SK-N-SH (cell line): ENCODE measurements around the gene ITGB5. TPM values are rescaled to one million over a fixed set of nuclear protein-coding genes. Genes with fewer than 3 reads are reported as not detected.
A peak's percentile ranks its signal among the peaks of the same experiment; 100 is the strongest.

Experiments used
- CTCF ChIA-PET: fragments of 300-600, 350-600 bp; formaldehyde crosslinking; extraction: SDS; loops from one replicate; lab custom pipeline; 2021; lab: Yijun Ruan, JAX
- POLR2A ChIA-PET: fragments of 350-600 bp; sonication (Branson Sonifier 250); formaldehyde crosslinking; extraction: SDS; loops from one replicate; lab custom pipeline; 2020; ENCODE audit warnings: antibody characterized with exemption, inconsistent platforms; lab: Yijun Ruan, JAX
- DNase-seq: peaks from one replicate; pipeline ENCODE4 v3.0.0; 2012
- H2AFZ ChIP-seq: fragments of 200-600 bp; sonication (generic); 2 replicates; pipeline ENCODE4 v1.8.1; 2016; ENCODE audit warnings: antibody characterized with exemption, mild to moderate bottlenecking, low read depth
- H3F3A ChIP-seq: fragments of 200-600 bp; sonication (generic); replicated peaks from 2 replicates; pipeline ENCODE3; 2016; ENCODE audit warnings: antibody characterized with exemption, mild to moderate bottlenecking; ENCODE audit not compliant: insufficient read depth
- H3K27ac ChIP-seq, 2 experiments: fragments of 200-500 bp in 1 of 2; fragments of 200-600 bp in 1 of 2; sonication (Bioruptor generic) in 1 of 2; sonication (generic), shearing (Covaris generic) in 1 of 2; 2 replicates each; pipeline versions ENCODE4 v1.5.1 to v1.6.1; 2014 to 2016; ENCODE audit warnings: low read depth in 2 of 2, inconsistent platforms in 1 of 2, low read length in 1 of 2, mild to moderate bottlenecking in 1 of 2, mixed read lengths in 1 of 2
- H3K27me3 ChIP-seq: fragments of 200-600 bp; sonication (generic), shearing (Covaris generic); 2 replicates; pipeline ENCODE4 v1.6.1; 2016; ENCODE audit warnings: mixed run types; ENCODE audit not compliant: insufficient read depth
- H3K36me3 ChIP-seq, 2 experiments: fragments of 200-500 bp in 1 of 2; fragments of 200-600 bp in 1 of 2; sonication (Bioruptor generic) in 1 of 2; sonication (generic) in 1 of 2; replicated peaks in 1 of 2; 2 replicates each; pipeline versions ENCODE3 to v1.5.1; 2014 to 2016; ENCODE audit warnings: low read length in 1 of 2, mild to moderate bottlenecking in 1 of 2; ENCODE audit not compliant: insufficient read depth in 2 of 2, control insufficient read depth in 1 of 2
- H3K4me1 ChIP-seq, 2 experiments: fragments of 200-500 bp in 1 of 2; fragments of 200-600 bp in 1 of 2; sonication (Bioruptor generic) in 1 of 2; sonication (generic), shearing (Covaris generic) in 1 of 2; 2 replicates each; pipeline versions ENCODE4 v1.5.1 to v1.6.1; 2014 to 2016; ENCODE audit warnings: low read depth in 1 of 2, low read length in 1 of 2, mixed run types in 1 of 2; ENCODE audit not compliant: insufficient read depth in 2 of 2, control insufficient read depth in 1 of 2
- H3K4me2 ChIP-seq: fragments of 200-600 bp; sonication (generic), shearing (Covaris generic); 2 replicates; pipeline ENCODE4 v1.6.1; 2017; ENCODE audit warnings: mixed run types
- H3K4me3 ChIP-seq, 2 experiments: fragments of 200-500 bp in 1 of 2; fragments of 200-600 bp in 1 of 2; sonication (Bioruptor generic) in 1 of 2; sonication (generic), shearing (Covaris generic) in 1 of 2; 2 replicates each; pipeline versions ENCODE4 v1.5.1 to v1.8.1; 2014 to 2016; ENCODE audit warnings: low read depth in 2 of 2, inconsistent platforms in 1 of 2, low read length in 1 of 2, mild to moderate bottlenecking in 1 of 2, mixed read lengths in 1 of 2, moderate library complexity in 1 of 2
- H3K79me2 ChIP-seq: fragments of 200-600 bp; sonication (generic); 2 replicates; pipeline ENCODE4 v1.8.1; 2017; ENCODE audit warnings: mild to moderate bottlenecking; ENCODE audit not compliant: insufficient read depth
- H3K9ac ChIP-seq: fragments of 200-600 bp; sonication (generic); 2 replicates; pipeline ENCODE4 v1.6.1; 2017; ENCODE audit warnings: mixed run types
- H3K9me2 ChIP-seq: fragments of 200-600 bp; sonication (generic); 2 replicates; pipeline ENCODE4 v1.6.1; 2017; ENCODE audit warnings: mixed run types
- H3K9me3 ChIP-seq: fragments of 200-600 bp; sonication (generic); 2 replicates; pipeline ENCODE4 v1.6.1; 2017; ENCODE audit warnings: mixed run types, mild to moderate bottlenecking, moderate library complexity
- H4K20me1 ChIP-seq: fragments of 200-600 bp; sonication (generic); 2 replicates; pipeline ENCODE4 v1.6.1; 2017; ENCODE audit warnings: mild to moderate bottlenecking, mixed run types; ENCODE audit not compliant: insufficient read depth
- ELF1 ChIP-seq: IDR thresholded peaks from 2 replicates; pipeline ENCODE4 v1.4.0; 2012
- EP300 ChIP-seq, 2 experiments: IDR thresholded peaks; 2 replicates each; pipeline versions ENCODE4 v1.4.0 to v1.6.1; 2012; ENCODE audit warnings: borderline replicate concordance in 1 of 2, low read depth in 1 of 2, low read length in 1 of 2
- FOSL2 ChIP-seq: IDR thresholded peaks from 2 replicates; pipeline ENCODE4 v1.4.0; 2012; ENCODE audit warnings: low read depth, mild to moderate bottlenecking, moderate library complexity, borderline replicate concordance
- FOXM1 ChIP-seq: IDR thresholded peaks from 2 replicates; pipeline ENCODE4 v1.4.0; 2012; ENCODE audit warnings: low read depth, mild to moderate bottlenecking
- GATA2 ChIP-seq: sonication (generic); formaldehyde crosslinking; IDR thresholded peaks from 2 replicates; pipeline ENCODE4 v1.5.0; 2020; ENCODE audit warnings: mild to moderate bottlenecking, missing genetic modification reagents
- JUND ChIP-seq: IDR thresholded peaks from 2 replicates; pipeline ENCODE4 v1.4.0; 2012
- MAX ChIP-seq: IDR thresholded peaks from 2 replicates; pipeline ENCODE4 v1.4.0; 2012; ENCODE audit warnings: low read depth
- MEF2A ChIP-seq: IDR thresholded peaks from 2 replicates; pipeline ENCODE4 v1.4.0; 2012; ENCODE audit warnings: low read depth, borderline replicate concordance
- NRF1 ChIP-seq: IDR thresholded peaks from 2 replicates; pipeline ENCODE4 v1.6.1; 2012; ENCODE audit warnings: low read depth, mild to moderate bottlenecking, low read length
- PBX3 ChIP-seq: IDR thresholded peaks from 2 replicates; pipeline ENCODE4; 2012
- POLR2AphosphoS5 ChIP-seq: IDR thresholded peaks from 2 replicates; pipeline ENCODE4 v1.6.1; 2012; ENCODE audit warnings: low read depth, low read length
- RAD21 ChIP-seq: IDR thresholded peaks from 2 replicates; pipeline ENCODE4 v1.6.1; 2012; ENCODE audit warnings: mild to moderate bottlenecking, low read length
- RXRA ChIP-seq: IDR thresholded peaks from 2 replicates; pipeline ENCODE4 v1.4.0; 2012; ENCODE audit warnings: low read depth, mild to moderate bottlenecking, borderline replicate concordance
- SMC3 ChIP-seq: IDR thresholded peaks from 2 replicates; pipeline ENCODE4 v1.6.1; 2012; ENCODE audit warnings: low read depth, low read length, improper control_type of control experiment
- TCF12 ChIP-seq: IDR thresholded peaks from 2 replicates; pipeline ENCODE4 v1.4.0; 2012
- USF1 ChIP-seq: IDR thresholded peaks from 2 replicates; pipeline ENCODE4 v1.4.0; 2012; ENCODE audit warnings: low read depth, borderline replicate concordance
- USF2 ChIP-seq: fragments of 150-350 bp; IDR thresholded peaks from 2 replicates; pipeline ENCODE4 v1.6.1; 2017; ENCODE audit warnings: antibody characterized with exemption, low read length, low read depth, borderline replicate concordance
- YY1 ChIP-seq: IDR thresholded peaks from 2 replicates; pipeline ENCODE4 v1.4.0; 2012; ENCODE audit warnings: low read depth, mild to moderate bottlenecking
- WGBS: methylation state at CpG from one replicate; pipeline ENCODE4 v1.1.6; 2017; ENCODE audit warnings: low lambda C conversion rate; 5-methylcytosine and 5-hydroxymethylcytosine counted together
- polyA plus RNA-seq, 3 experiments: library from polyadenylated mRNA; depleted of rRNA; stranded (reverse); fragments of >200 nt; gene quantifications; 2 replicates each; pipeline ENCODE4 v1.2.3, GENCODE V29; 2012
- TF ChIP-seq, protein P1 (sequence below): fragments of 200-600 bp; sonication (generic); IDR thresholded peaks from 2 replicates; pipeline ENCODE4 v1.6.1; 2017; ENCODE audit warnings: antibody characterized with exemption, mild to moderate bottlenecking, moderate library complexity

ITGB5 gene
- polyA plus RNA-seq, 1 of the 3 experiments (the other 2 are of a cell fraction), result 481 TPM

DNA sequence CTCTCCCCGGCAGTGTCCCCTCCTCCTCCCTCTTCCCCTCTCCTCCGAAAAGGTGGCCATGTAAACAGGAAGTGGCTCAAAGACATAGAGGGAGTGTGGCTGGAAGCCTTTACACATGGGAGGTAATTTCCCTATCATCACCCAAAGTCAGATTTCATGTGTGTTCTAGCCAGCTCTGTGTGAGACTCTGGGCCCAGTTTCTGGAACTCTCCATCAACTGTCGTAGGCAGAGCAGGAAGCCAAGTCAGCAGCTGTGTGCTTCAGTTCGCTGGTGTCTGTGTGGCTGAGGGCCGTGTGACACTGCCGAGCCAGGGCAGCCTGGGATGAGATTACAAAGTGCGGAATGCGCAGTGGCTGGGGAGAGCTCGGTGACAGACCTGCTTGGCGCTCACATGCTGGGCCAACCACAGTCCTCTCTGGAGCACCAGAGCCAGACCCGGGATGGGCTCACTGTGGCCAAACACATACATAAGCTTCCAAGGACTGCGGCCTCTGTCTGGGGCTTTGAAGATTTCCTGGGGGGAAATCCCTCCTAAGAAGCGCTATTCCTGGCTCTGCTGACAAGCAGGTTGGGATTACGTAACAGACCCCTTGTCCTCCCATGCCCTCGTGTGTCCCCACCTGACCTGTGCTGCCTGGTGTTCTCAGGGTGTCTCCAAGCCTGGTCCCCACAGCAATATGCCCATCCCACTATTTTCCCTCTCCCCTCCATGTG lies 106.2 kb downstream of the ITGB5 start:
- Histone ChIP-seq H3K9me3 (no peaks in the 10 kb centered on the region), H3K4me2 (0 out of 2 replicates have a peak overlapping the region, but pooled peaks have one; percentile 1), H3K36me3 (peaks cover 15 to 27% of the 10 kb centered on the region in 2 experiments), H3K9ac (no peak overlapping the region), H3F3A (no peaks in the 10 kb centered on the region), H3K79me2 (peaks cover 6% of the 10 kb centered on the region; the same call in 1 of the 2 replicates), H2AFZ (no peak overlapping the region), H3K4me3 (no peak overlapping the region), H3K4me1 (peaks cover 20 to 65% of the 10 kb centered on the region in 2 experiments; a peak in 3 of 4 replicates), H3K27ac (peak overlapping the region; percentile 14 to 59; a peak in 3 of 4 replicates), H3K9me2 (no peaks in the 10 kb centered on the region), H3K27me3 (no peaks in the 10 kb centered on the region), H4K20me1 (no peaks in the 10 kb centered on the region)
- 77% methylated on average over 11 of the region's 15 CpGs for WGBS
- ChIA-PET CTCF (interaction anchor here (1.4 to 12.9 kb wide), 3 partner anchors 15 to 122 kb away, joined by 4 to 114 read pairs (median 40); no protein-coding TSS in a partner anchor), POLR2A (interaction anchor here (1.3 kb wide), 1 partner anchor 9 kb away, joined by 5 read pairs; no protein-coding TSS in a partner anchor)
- TF ChIP-seq, protein P1, sequence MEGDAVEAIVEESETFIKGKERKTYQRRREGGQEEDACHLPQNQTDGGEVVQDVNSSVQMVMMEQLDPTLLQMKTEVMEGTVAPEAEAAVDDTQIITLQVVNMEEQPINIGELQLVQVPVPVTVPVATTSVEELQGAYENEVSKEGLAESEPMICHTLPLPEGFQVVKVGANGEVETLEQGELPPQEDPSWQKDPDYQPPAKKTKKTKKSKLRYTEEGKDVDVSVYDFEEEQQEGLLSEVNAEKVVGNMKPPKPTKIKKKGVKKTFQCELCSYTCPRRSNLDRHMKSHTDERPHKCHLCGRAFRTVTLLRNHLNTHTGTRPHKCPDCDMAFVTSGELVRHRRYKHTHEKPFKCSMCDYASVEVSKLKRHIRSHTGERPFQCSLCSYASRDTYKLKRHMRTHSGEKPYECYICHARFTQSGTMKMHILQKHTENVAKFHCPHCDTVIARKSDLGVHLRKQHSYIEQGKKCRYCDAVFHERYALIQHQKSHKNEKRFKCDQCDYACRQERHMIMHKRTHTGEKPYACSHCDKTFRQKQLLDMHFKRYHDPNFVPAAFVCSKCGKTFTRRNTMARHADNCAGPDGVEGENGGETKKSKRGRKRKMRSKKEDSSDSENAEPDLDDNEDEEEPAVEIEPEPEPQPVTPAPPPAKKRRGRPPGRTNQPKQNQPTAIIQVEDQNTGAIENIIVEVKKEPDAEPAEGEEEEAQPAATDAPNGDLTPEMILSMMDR, result no peak
- TF ChIP-seq RAD21, result no peak
- TF ChIP-seq FOSL2, result no peak
- no peak for TF ChIP-seq JUND
- TF ChIP-seq MEF2A, result no peak
- TF ChIP-seq TCF12, result no peak
- no peak for TF ChIP-seq FOXM1
- TF ChIP-seq USF2, result no peak
- TF ChIP-seq YY1, result no peak
- no peak for TF ChIP-seq GATA2 (CRISPR knock-in tag)
- no peak for TF ChIP-seq EP300 (IDR thresholded peaks at IDR 0.05; ENCODE audit: borderline replicate concordance in 1 of 2, low read depth in 1 of 2, low read length in 1 of 2)
- no peak for TF ChIP-seq SMC3
- TF ChIP-seq PBX3, result no peak
- TF ChIP-seq RXRA, result no peak
- no peak for TF ChIP-seq POLR2AphosphoS5
- no peak for TF ChIP-seq USF1
- TF ChIP-seq MAX, result no peak
- TF ChIP-seq ELF1, result no peak
- TF ChIP-seq NRF1, result no peak
- peak; percentile 41 for DNase-seq
